HCT116 (cell line): ENCODE data around the gene MAP3K21.

Experiments used
- EZH2 ChIP-seq: fragments of 200-600 bp; sonication (generic); IDR thresholded peaks from 2 replicates; pipeline ENCODE4 v1.6.1; 2017; ENCODE audit warnings: antibody characterized with exemption, mixed run types
- EZH2phosphoT487 ChIP-seq: fragments of 200-600 bp; IDR thresholded peaks from 2 replicates; pipeline ENCODE4 v1.6.1; 2018; ENCODE audit warnings: antibody characterized with exemption, borderline replicate concordance
- POLR2A ChIP-seq: IDR thresholded peaks from 2 replicates; pipeline ENCODE4 v1.7.0; 2011; ENCODE audit warnings: borderline replicate concordance; ENCODE audit not compliant: insufficient read depth, insufficient read length; ENCODE audit errors: extremely low read depth
- SRF ChIP-seq: IDR thresholded peaks from 2 replicates; pipeline ENCODE4 v1.6.1; 2012; ENCODE audit warnings: low read depth
- YY1 ChIP-seq: IDR thresholded peaks from 2 replicates; pipeline ENCODE4 v1.6.1; 2011; ENCODE audit warnings: low read length, low read depth, moderate library complexity, mild to moderate bottlenecking; ENCODE audit not compliant: insufficient replicate concordance; ENCODE audit errors: extremely low read depth
- TF ChIP-seq, protein P1 (sequence below), 3 experiments: fragments of 200-600 bp in 1 of 3; sonication (generic) in 1 of 3; IDR thresholded peaks in 2 of 3; conservative IDR thresholded peaks in 1 of 3; 2 replicates each; pipeline ENCODE4 v1.5.1; 2012 to 2017; ENCODE audit warnings: low read depth in 2 of 3, low read length in 2 of 3, antibody characterized with exemption in 1 of 3, borderline replicate concordance in 1 of 3, control low read depth in 1 of 3, mild to moderate bottlenecking in 1 of 3, mixed read lengths in 1 of 3, mixed run types in 1 of 3, moderate library complexity in 1 of 3; ENCODE audit not compliant: insufficient read depth in 1 of 3
- TF ChIP-seq, protein P2 (sequence below): IDR thresholded peaks from 2 replicates; pipeline ENCODE4 v1.6.1; 2012; ENCODE audit warnings: low read depth
- TF ChIP-seq, protein P3 (sequence below): IDR thresholded peaks from 2 replicates; pipeline ENCODE4 v1.6.1; 2011; ENCODE audit warnings: mild to moderate bottlenecking, low read length, moderate library complexity; ENCODE audit not compliant: insufficient replicate concordance; ENCODE audit errors: extremely low read depth

DNA sequence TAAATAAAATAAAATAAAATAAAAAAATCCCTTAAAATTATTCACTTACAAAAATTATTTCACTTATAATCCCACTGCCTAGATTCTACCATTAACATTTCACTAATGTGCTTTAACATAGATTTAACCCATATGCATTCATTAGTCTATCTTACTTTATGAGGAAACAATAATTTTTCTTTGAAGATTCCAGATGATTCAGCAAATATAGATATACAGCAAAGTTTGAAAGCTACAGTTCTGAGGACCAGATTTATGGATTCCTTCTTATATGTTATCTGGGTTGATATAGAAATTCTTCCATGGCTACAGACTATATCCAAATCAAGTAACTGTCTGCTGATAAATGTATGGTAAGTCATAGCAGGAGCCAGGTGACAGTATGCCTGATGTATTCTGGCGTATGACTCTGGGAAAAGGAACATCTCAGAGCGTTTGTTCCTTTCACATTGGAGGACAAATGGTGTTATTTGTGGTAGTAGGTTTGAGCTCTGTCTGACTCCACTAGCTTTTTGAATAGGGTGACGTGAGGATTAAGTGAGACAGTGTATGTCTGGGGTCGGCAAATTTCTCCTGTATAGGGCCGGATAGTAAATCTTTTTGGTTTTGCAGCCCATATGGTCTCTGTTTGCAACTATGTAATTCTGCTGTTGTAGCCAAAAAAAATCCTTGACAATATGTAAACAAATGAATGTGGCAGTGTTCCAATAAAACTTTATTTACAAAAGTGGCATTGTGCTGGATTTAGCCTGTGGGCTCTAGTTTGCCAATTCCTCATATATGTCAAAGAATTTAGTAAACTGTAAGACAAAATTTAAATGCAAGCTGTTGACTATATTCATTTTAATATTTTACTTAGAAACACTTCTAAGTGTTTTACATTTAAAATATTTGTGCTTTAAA lies 9.3 kb downstream of the MAP3K21 start:
- TF ChIP-seq, protein P1, sequence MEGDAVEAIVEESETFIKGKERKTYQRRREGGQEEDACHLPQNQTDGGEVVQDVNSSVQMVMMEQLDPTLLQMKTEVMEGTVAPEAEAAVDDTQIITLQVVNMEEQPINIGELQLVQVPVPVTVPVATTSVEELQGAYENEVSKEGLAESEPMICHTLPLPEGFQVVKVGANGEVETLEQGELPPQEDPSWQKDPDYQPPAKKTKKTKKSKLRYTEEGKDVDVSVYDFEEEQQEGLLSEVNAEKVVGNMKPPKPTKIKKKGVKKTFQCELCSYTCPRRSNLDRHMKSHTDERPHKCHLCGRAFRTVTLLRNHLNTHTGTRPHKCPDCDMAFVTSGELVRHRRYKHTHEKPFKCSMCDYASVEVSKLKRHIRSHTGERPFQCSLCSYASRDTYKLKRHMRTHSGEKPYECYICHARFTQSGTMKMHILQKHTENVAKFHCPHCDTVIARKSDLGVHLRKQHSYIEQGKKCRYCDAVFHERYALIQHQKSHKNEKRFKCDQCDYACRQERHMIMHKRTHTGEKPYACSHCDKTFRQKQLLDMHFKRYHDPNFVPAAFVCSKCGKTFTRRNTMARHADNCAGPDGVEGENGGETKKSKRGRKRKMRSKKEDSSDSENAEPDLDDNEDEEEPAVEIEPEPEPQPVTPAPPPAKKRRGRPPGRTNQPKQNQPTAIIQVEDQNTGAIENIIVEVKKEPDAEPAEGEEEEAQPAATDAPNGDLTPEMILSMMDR (IDR thresholded peaks at IDR 0.05 in 2 of 3, conservative IDR thresholded peaks at IDR 0.05 in 1 of 3; ENCODE audit: borderline replicate concordance in 1 of 3, insufficient read depth in 1 of 3, low read depth in 2 of 3, low read length in 2 of 3) = no peak
- TF ChIP-seq EZH2 (no peak), EZH2phosphoT487 (no peak), YY1 (no peak), SRF (no peak), POLR2A (no peak)
- TF ChIP-seq, protein P2, sequence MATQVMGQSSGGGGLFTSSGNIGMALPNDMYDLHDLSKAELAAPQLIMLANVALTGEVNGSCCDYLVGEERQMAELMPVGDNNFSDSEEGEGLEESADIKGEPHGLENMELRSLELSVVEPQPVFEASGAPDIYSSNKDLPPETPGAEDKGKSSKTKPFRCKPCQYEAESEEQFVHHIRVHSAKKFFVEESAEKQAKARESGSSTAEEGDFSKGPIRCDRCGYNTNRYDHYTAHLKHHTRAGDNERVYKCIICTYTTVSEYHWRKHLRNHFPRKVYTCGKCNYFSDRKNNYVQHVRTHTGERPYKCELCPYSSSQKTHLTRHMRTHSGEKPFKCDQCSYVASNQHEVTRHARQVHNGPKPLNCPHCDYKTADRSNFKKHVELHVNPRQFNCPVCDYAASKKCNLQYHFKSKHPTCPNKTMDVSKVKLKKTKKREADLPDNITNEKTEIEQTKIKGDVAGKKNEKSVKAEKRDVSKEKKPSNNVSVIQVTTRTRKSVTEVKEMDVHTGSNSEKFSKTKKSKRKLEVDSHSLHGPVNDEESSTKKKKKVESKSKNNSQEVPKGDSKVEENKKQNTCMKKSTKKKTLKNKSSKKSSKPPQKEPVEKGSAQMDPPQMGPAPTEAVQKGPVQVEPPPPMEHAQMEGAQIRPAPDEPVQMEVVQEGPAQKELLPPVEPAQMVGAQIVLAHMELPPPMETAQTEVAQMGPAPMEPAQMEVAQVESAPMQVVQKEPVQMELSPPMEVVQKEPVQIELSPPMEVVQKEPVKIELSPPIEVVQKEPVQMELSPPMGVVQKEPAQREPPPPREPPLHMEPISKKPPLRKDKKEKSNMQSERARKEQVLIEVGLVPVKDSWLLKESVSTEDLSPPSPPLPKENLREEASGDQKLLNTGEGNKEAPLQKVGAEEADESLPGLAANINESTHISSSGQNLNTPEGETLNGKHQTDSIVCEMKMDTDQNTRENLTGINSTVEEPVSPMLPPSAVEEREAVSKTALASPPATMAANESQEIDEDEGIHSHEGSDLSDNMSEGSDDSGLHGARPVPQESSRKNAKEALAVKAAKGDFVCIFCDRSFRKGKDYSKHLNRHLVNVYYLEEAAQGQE = no peak
- TF ChIP-seq, protein P3, sequence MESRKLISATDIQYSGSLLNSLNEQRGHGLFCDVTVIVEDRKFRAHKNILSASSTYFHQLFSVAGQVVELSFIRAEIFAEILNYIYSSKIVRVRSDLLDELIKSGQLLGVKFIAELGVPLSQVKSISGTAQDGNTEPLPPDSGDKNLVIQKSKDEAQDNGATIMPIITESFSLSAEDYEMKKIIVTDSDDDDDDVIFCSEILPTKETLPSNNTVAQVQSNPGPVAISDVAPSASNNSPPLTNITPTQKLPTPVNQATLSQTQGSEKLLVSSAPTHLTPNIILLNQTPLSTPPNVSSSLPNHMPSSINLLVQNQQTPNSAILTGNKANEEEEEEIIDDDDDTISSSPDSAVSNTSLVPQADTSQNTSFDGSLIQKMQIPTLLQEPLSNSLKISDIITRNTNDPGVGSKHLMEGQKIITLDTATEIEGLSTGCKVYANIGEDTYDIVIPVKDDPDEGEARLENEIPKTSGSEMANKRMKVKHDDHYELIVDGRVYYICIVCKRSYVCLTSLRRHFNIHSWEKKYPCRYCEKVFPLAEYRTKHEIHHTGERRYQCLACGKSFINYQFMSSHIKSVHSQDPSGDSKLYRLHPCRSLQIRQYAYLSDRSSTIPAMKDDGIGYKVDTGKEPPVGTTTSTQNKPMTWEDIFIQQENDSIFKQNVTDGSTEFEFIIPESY = no peak
